ENCODE results near the gene NDE1. TPM values are rescaled to one million over a fixed set of nuclear protein-coding genes. Genes with fewer than 3 reads are reported as not detected.

Gene NDE1
- total and polyA plus RNA-seq, 2 donors (not counting 3 experiments of a cell fraction or from before 2014, with no cell fraction given), result 28.0 to 90.2 TPM

DNA sequence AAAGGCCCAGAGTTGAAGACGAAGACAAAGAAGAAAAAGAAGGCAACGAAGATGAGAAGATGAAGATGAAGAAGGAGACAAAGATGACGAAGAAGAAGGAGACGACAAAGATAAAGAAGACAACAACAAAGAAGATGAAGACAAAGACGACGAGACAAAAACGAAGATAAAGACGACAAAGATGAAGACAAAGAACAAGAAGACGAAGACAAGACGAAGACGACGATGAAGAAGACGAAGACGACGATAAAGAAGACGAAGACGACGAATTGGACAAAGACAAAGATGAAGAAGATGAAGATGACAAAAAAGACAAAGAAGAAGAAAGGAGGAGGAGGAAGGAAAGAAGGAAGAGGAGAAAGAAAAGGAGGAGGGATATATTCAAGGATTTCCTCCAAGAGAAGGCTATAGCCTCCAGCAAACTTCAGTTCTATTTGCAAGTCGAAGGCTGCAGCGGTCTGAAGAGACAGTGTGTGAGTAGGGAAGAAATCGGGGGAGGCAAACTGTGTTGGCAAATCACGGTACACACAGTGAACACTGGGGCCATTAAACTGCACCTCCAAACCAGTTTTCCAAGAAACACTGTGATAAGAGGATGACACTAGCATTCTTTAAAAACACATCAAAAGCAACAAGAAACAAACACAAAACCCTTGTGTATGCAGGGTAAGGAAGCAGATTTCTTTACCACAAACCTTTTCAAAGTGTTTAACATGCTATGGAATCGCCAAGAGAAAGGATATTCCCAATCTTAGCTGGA, 47.6 kb upstream of the NDE1 start:
- ChIA-PET CTCF (interaction anchor here (3.7 kb wide), 1 partner anchor 175 kb away, joined by 11 read pairs; no protein-coding TSS in a partner anchor), POLR2A (interaction anchor here (0.6 kb wide), 1 partner anchor 303 kb away, joined by 3 read pairs; no protein-coding TSS in a partner anchor)
- dilution Hi-C loops (cut with MboI; ENCODE audit: extremely low pct_ligation_motif_present, low sequenced_read_pairs), result no loop called here
- Histone ChIP-seq H3K4me2 (ENCODE audit: insufficient read depth, low read length) (no peak overlapping the region), H3K9me3 (replicated peaks; ENCODE audit: control insufficient read depth, insufficient read depth, low read length) (no peaks in the 10 kb centered on the region), H3K9ac (replicated peaks; ENCODE audit: extremely low read depth, insufficient read depth, low read length) (no peak overlapping the region), H3K4me3 (replicated peaks in 1 of 3; ENCODE audit: insufficient read depth in 1 of 3, low read depth in 1 of 3, low read length in 3 of 3) (no peak overlapping the region), H3K36me3 (ENCODE audit: control insufficient read depth in 2 of 2, extremely low read depth in 1 of 2, insufficient read depth in 2 of 2, low read length in 2 of 2) (peaks cover 9 to 53% of the 10 kb centered on the region in 2 experiments), H3K79me2 (ENCODE audit: control insufficient read depth, insufficient read depth, low read length) (no peaks in the 10 kb centered on the region), H3K4me1 (ENCODE audit: control insufficient read depth, extremely low read depth, insufficient read depth, low read length) (no peaks in the 10 kb centered on the region), H4K20me1 (replicated peaks; ENCODE audit: control insufficient read depth, extremely low read depth, insufficient read depth, low read length) (no peaks in the 10 kb centered on the region), H3K27ac (ENCODE audit: insufficient read depth, low read depth, low read length) (no peak overlapping the region), H3K27me3 (ENCODE audit: control insufficient read depth in 2 of 2, insufficient read depth in 2 of 2, low read length in 2 of 2) (no peaks in the 10 kb centered on the region), H3K9me1 (replicated peaks; ENCODE audit: control insufficient read depth, extremely low read depth, insufficient read depth, low read length) (no peaks in the 10 kb centered on the region), H2AFZ (ENCODE audit: low read depth, low read length) (no peak overlapping the region)
- intact Hi-C loops (cut with micrococcal nuclease), result no loop called here
- no peak for TF ChIP-seq FOS (IDR thresholded peaks at IDR 0.05; ENCODE audit: borderline replicate concordance, insufficient read depth, low read length)
- no peak for TF ChIP-seq POLR2A (IDR thresholded peaks at IDR 0.05; ENCODE audit: low read depth, low read length)
- TF ChIP-seq MYC (IDR thresholded peaks at IDR 0.05; ENCODE audit: low read depth, low read length), result no peak
- no peak for TF ChIP-seq EZH2 (IDR thresholded peaks at IDR 0.05; ENCODE audit: borderline replicate concordance, low read depth, low read length, severe bottlenecking)
- TF ChIP-seq POLR2AphosphoS5 (IDR thresholded peaks at IDR 0.05; ENCODE audit: insufficient read depth, low read depth, low read length), result no peak
- TF ChIP-seq MAX (IDR thresholded peaks at IDR 0.05; ENCODE audit: insufficient read depth, insufficient read length), result no peak
- no peak for TF ChIP-seq CTCF (IDR thresholded peaks at IDR 0.05; ENCODE audit: extremely low read depth in 1 of 2, insufficient read depth in 1 of 2, low read depth in 1 of 2, low read length in 2 of 2)
- TF ChIP-seq GATA2 (IDR thresholded peaks at IDR 0.05; ENCODE audit: insufficient read depth, insufficient read length, low read depth, low read length), result no peak
- no peak for TF ChIP-seq JUN (IDR thresholded peaks at IDR 0.05; ENCODE audit: borderline replicate concordance, insufficient read depth, insufficient read length, low read depth)
- FAIRE-seq (no peak), DNase-seq (ENCODE audit: low read depth, low spot score) (no peak)
- BruUV-seq (replicated peaks), result no TSS peak

All from endothelial cell of umbilical vein (primary cell).